Right renal cortex interstitium (tissue), 3 donors: ENCODE data around the gene URB2. TPM values are rescaled to one million over a fixed set of nuclear protein-coding genes. Genes with fewer than 3 reads are reported as not detected.

Source experiments
- DNase-seq, 3 donors: peaks; one replicate each; pipeline ENCODE4 v3.0.0-alpha.2; 2013; ENCODE audit warnings: low read depth in 3 of 3, low spot score in 2 of 3
- polyA plus RNA-seq, 3 donors: library from polyadenylated mRNA; unstranded; fragments of 120-200 nt; gene quantifications; one replicate each; pipeline ENCODE4 v1.2.1, GENCODE V29; 2013; ENCODE audit not compliant: insufficient read length in 3 of 3

The URB2 gene
- polyA plus RNA-seq, 3 donors: 7.2 to 8.6 (median 7.8) TPM

GRCh38 chr1:229642376-229642775 lies 16.3 kb downstream of the URB2 start:
- DNase-seq: no peak

GRCh38 chr1:229642970-229643369 lies 16.9 kb downstream of the URB2 start:
- DNase-seq: no peak

- DNase-seq: no peak
Observed at GRCh38 chr1:229643996-229644745, 18.1 kb downstream of the URB2 start.

GRCh38 chr1:229645324-229645993 lies 19.4 kb downstream of the URB2 start:
- no peak for DNase-seq

- no peak for DNase-seq
Observed at GRCh38 chr1:229648406-229648805, 22.4 kb downstream of the URB2 start.

GRCh38 chr1:229650045-229650444 lies 24.0 kb downstream of the URB2 start:
- DNase-seq: no peak

- no peak for DNase-seq
Observed at GRCh38 chr1:229651546-229651945, 25.5 kb downstream of the URB2 start.

- DNase-seq: no peak
Observed at GRCh38 chr1:229653420-229653819, 27.4 kb downstream of the URB2 start.

- no peak for DNase-seq
Observed at GRCh38 chr1:229655781-229656180, 29.7 kb downstream of the URB2 start.

- no peak for DNase-seq
Observed at GRCh38 chr1:229657993-229658755, 32.1 kb downstream of the URB2 start.

- DNase-seq: peak; percentile 31 to 50 (median 44)
Observed at GRCh38 chr1:229661022-229661877, 35.2 kb downstream of the URB2 start.

GRCh38 chr1:229661897-229662296 lies 35.9 kb downstream of the URB2 start:
- DNase-seq: no peak

GRCh38 chr1:229664133-229664689 lies 38.2 kb downstream of the URB2 start:
- no peak for DNase-seq

GRCh38 chr1:229665912-229666558 lies 40.0 kb downstream of the URB2 start:
- no peak for DNase-seq

GRCh38 chr1:229666585-229666984 lies 40.5 kb downstream of the URB2 start:
- no peak for DNase-seq

- DNase-seq: no peak
Observed at GRCh38 chr1:229669333-229669732, 43.3 kb downstream of the URB2 start.

- DNase-seq: no peak
Observed at GRCh38 chr1:229671310-229671709, 45.3 kb downstream of the URB2 start.

- DNase-seq: no peak
Observed at GRCh38 chr1:229672246-229672645, 46.2 kb downstream of the URB2 start.

GRCh38 chr1:229674042-229674441 lies 48.0 kb downstream of the URB2 start:
- DNase-seq: no peak

GRCh38 chr1:229675396-229675795 lies 49.3 kb downstream of the URB2 start:
- DNase-seq: no peak
